ENCODE measurements around the gene PRICKLE1. TPM values are rescaled to one million over a fixed set of nuclear protein-coding genes. Genes with fewer than 3 reads are reported as not detected.

The PRICKLE1 gene
- total and polyA plus RNA-seq, 2 of the 4 experiments (the other 2 are of a cell fraction): 21.3 to 21.7 TPM

DNA sequence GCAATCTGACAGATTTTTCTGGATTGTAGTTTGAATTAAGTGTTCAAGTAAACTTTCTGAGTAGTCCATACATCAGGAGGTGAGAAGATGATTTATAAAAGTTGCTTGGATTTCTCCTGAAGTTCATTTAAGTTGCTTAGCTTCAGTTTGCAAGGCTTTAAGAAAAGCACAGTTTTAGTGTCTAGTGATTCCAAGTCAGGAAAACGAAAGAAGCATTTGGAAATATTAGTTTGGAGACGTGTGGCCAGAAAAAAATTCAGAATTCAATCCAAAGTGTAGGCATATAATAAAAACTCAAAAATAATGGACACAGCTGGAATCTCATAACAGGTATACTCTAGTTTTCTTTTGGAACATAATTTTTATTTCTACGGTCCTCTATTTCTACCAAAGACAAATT is 25.5 kb upstream of the PRICKLE1 start:
- Histone ChIP-seq H3K4me1 (ENCODE audit: control insufficient read depth, insufficient read depth, low read length) (0 out of 2 replicates have a peak, but pooled peaks cover 2% of the 10 kb centered on the region), H2BK120ac (ENCODE audit: low read depth, low read length) (no peak overlapping the region), H3K36me3 (ENCODE audit: control insufficient read depth, insufficient read depth, low read length) (no peaks in the 10 kb centered on the region), H3K4me2 (ENCODE audit: low read depth, low read length) (no peak overlapping the region), H3K14ac (replicated peaks; ENCODE audit: low read depth, low read length) (no peak overlapping the region), H2AFZ (replicated peaks; ENCODE audit: low read length, poor library complexity) (no peak overlapping the region), H2AK5ac (ENCODE audit: low read depth, low read length) (no peak overlapping the region), H2BK20ac (ENCODE audit: low read depth, low read length) (no peak overlapping the region), H3K27me3 (ENCODE audit: control insufficient read depth, insufficient read depth, low read length) (peaks cover 3% of the 10 kb centered on the region; the same call in 1 of the 2 replicates), H2AK9ac (replicated peaks; ENCODE audit: low read depth, low read length, poor library complexity) (no peak overlapping the region), H3K9ac (ENCODE audit: low read depth, low read length) (no peak overlapping the region), H4K5ac (ENCODE audit: low read depth, low read length) (no peak overlapping the region), H4K20me1 (ENCODE audit: insufficient read depth, low read length) (no peaks in the 10 kb centered on the region), H2BK15ac (ENCODE audit: low read depth, low read length) (no peak overlapping the region), H4K8ac (ENCODE audit: low read depth in 2 of 2, low read length in 2 of 2) (no peak overlapping the region), H3K4me3 (ENCODE audit: insufficient read depth, low read depth, low read length) (no peak overlapping the region), H3K18ac (ENCODE audit: low read depth, low read length) (no peak overlapping the region), H3K9me3 (ENCODE audit: control insufficient read depth, insufficient read depth, low read length) (peaks cover 9% of the 10 kb centered on the region), H2BK5ac (ENCODE audit: low read depth, low read length, poor library complexity, severe bottlenecking) (no peak overlapping the region), H3K23ac (ENCODE audit: low read depth, low read length) (no peak overlapping the region), H3K9me1 (ENCODE audit: insufficient read depth, low read length) (no peaks in the 10 kb centered on the region), H3K27ac (ENCODE audit: insufficient read depth, low read length) (no peak overlapping the region), H3K56ac (ENCODE audit: extremely low read depth, insufficient read depth, low read length) (no peak overlapping the region), H4K91ac (ENCODE audit: insufficient read depth, low read depth, low read length) (no peak overlapping the region), H3K79me1 (ENCODE audit: low read depth in 1 of 2, low read length in 2 of 2) (no peaks in the 10 kb centered on the region), H3K4ac (ENCODE audit: low read depth, low read length) (no peak overlapping the region)
- ATAC-seq (ENCODE audit: low read depth) (no peak), DNase-seq (no peak)
- POLR2A ChIA-PET (ENCODE audit: unreplicated experiment): no interaction called here
- WGBS, 2 experiments (ENCODE audit: extremely low coverage in 2 of 2, insufficient read length in 1 of 2): no CpG with 5 or more reads among the region's 3 CpGs
- in situ Hi-C loops (cut with MboI; ENCODE audit: low sequenced_read_pairs): no loop called here
- TF ChIP-seq CTCF (conservative IDR thresholded peaks at IDR 0.05; ENCODE audit: low read depth, low read length): no peak
- no peak for TF ChIP-seq RFX5 (IDR thresholded peaks at IDR 0.05; ENCODE audit: low read depth, low read length)
- no peak for TF ChIP-seq MXI1 (IDR thresholded peaks at IDR 0.05; ENCODE audit: borderline replicate concordance, low read depth, low read length)
- no peak for TF ChIP-seq FOS (IDR thresholded peaks at IDR 0.05; ENCODE audit: low read depth, low read length)
- no peak for TF ChIP-seq ELK1 (IDR thresholded peaks at IDR 0.05; ENCODE audit: borderline replicate concordance, low read depth, low read length)
- TF ChIP-seq MAFK (IDR thresholded peaks at IDR 0.05; ENCODE audit: low read depth, low read length): no peak
- TF ChIP-seq BHLHE40 (IDR thresholded peaks at IDR 0.05; ENCODE audit: low read depth, low read length): no peak
- TF ChIP-seq RCOR1 (IDR thresholded peaks at IDR 0.05; ENCODE audit: insufficient replicate concordance, low read length): no peak
- no peak for TF ChIP-seq NFE2L2 (IDR thresholded peaks at IDR 0.05; ENCODE audit: low read depth, low read length)
- no peak for TF ChIP-seq POLR2A (IDR thresholded peaks at IDR 0.05; ENCODE audit: low read depth, low read length)
- no peak for TF ChIP-seq USF2 (IDR thresholded peaks at IDR 0.05; ENCODE audit: low read depth, low read length)
- TF ChIP-seq CHD1 (IDR thresholded peaks at IDR 0.05; ENCODE audit: low read depth, low read length): no peak
- TF ChIP-seq MAZ (IDR thresholded peaks at IDR 0.05; ENCODE audit: borderline replicate concordance, low read depth, low read length): no peak
- TF ChIP-seq RAD21 (IDR thresholded peaks at IDR 0.05; ENCODE audit: low read length): no peak
- no peak for TF ChIP-seq SMC3 (IDR thresholded peaks at IDR 0.05; ENCODE audit: low read depth, low read length)
- no peak for TF ChIP-seq CEBPB (IDR thresholded peaks at IDR 0.05; ENCODE audit: low read depth, low read length)
- no TSS peak for BruUV-seq (replicated peaks)
- intact Hi-C loops (cut with micrococcal nuclease): no loop called here
- dilution Hi-C loops (cut with HindIII; ENCODE audit: low sequenced_read_pairs, unreplicated experiment): no loop called here
- CTCF ChIA-PET: no interaction called here
